HL-60 (cell line): ENCODE measurements around the gene SCARB2.

Source experiments
- CTCF ChIP-seq: IDR thresholded peaks from one replicate; pipeline ENCODE4 v1.5.1; 2011; ENCODE audit warnings: low read length, control low read depth, inconsistent platforms; ENCODE audit not compliant: insufficient read depth
- GABPA ChIP-seq: IDR thresholded peaks from 2 replicates; pipeline ENCODE4 v1.6.1; 2012; ENCODE audit warnings: low read depth
- REST ChIP-seq: IDR thresholded peaks from 2 replicates; pipeline ENCODE4 v1.6.1; 2012; ENCODE audit warnings: low read depth; ENCODE audit not compliant: insufficient replicate concordance
- SPI1 ChIP-seq: IDR thresholded peaks from 2 replicates; pipeline ENCODE4 v1.6.1; 2012; ENCODE audit warnings: low read depth, mild to moderate bottlenecking, borderline replicate concordance

GRCh38 chr4:76197971-76198410, 15.6 kb downstream of the SCARB2 start:
- TF ChIP-seq CTCF = no peak
- TF ChIP-seq REST = no peak
- peak; percentile 34; the same call in 1 of the 2 replicates for TF ChIP-seq SPI1
- no peak for TF ChIP-seq GABPA
